ENCODE measurements around the gene BGN.

DNA sequence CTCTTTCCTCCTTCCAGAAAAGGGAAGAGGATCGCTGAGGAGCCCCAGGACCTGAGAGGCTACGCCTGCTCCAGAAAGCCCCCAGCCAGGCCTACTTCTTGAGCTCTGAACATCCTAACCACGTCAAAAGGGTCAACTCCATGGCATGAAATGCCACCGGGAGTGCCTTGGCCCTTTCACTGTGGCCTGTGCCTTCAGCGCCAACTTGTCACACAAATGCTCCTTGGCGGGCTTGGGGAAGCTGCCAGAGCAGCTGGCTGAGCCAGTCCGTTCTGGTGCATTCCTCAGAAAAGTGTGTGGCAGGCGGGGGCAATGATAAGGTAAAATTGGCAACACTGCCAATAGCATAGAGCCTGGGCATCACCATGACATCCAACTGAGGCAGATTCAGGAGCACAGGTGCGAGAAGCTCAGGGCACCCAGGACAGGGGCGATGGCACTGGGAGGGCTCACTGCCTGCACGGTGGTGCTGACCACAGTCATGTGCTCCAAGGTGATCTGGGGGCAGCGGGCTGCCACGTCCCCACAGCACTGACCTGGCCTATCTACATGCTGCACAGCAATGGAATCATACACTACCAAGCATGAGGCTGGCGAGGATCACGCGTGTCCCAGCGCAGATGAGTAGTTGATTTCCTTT lies 36.8 kb upstream of the BGN start:
- TF ChIP-seq, protein P1, sequence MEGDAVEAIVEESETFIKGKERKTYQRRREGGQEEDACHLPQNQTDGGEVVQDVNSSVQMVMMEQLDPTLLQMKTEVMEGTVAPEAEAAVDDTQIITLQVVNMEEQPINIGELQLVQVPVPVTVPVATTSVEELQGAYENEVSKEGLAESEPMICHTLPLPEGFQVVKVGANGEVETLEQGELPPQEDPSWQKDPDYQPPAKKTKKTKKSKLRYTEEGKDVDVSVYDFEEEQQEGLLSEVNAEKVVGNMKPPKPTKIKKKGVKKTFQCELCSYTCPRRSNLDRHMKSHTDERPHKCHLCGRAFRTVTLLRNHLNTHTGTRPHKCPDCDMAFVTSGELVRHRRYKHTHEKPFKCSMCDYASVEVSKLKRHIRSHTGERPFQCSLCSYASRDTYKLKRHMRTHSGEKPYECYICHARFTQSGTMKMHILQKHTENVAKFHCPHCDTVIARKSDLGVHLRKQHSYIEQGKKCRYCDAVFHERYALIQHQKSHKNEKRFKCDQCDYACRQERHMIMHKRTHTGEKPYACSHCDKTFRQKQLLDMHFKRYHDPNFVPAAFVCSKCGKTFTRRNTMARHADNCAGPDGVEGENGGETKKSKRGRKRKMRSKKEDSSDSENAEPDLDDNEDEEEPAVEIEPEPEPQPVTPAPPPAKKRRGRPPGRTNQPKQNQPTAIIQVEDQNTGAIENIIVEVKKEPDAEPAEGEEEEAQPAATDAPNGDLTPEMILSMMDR (IDR thresholded peaks at IDR 0.05): no peak
- TF ChIP-seq, protein P2, sequence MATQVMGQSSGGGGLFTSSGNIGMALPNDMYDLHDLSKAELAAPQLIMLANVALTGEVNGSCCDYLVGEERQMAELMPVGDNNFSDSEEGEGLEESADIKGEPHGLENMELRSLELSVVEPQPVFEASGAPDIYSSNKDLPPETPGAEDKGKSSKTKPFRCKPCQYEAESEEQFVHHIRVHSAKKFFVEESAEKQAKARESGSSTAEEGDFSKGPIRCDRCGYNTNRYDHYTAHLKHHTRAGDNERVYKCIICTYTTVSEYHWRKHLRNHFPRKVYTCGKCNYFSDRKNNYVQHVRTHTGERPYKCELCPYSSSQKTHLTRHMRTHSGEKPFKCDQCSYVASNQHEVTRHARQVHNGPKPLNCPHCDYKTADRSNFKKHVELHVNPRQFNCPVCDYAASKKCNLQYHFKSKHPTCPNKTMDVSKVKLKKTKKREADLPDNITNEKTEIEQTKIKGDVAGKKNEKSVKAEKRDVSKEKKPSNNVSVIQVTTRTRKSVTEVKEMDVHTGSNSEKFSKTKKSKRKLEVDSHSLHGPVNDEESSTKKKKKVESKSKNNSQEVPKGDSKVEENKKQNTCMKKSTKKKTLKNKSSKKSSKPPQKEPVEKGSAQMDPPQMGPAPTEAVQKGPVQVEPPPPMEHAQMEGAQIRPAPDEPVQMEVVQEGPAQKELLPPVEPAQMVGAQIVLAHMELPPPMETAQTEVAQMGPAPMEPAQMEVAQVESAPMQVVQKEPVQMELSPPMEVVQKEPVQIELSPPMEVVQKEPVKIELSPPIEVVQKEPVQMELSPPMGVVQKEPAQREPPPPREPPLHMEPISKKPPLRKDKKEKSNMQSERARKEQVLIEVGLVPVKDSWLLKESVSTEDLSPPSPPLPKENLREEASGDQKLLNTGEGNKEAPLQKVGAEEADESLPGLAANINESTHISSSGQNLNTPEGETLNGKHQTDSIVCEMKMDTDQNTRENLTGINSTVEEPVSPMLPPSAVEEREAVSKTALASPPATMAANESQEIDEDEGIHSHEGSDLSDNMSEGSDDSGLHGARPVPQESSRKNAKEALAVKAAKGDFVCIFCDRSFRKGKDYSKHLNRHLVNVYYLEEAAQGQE (IDR thresholded peaks at IDR 0.05; ENCODE audit: insufficient read depth in 1 of 2, low read depth in 2 of 2, low read length in 1 of 2): no peak
- no peak for TF ChIP-seq SIN3A (IDR thresholded peaks at IDR 0.05; ENCODE audit: borderline replicate concordance, insufficient read depth, low read depth, low read length)
- TF ChIP-seq POLR2AphosphoS5 (IDR thresholded peaks at IDR 0.05; ENCODE audit: low read depth, low read length): no peak

Measured in Panc1 (cell line).